Loucy (cell line): ENCODE data around the gene FBN1.

ENCODE experiments used
- EZH2phosphoT487 ChIP-seq: fragments of 200-600 bp; IDR thresholded peaks from 2 replicates; pipeline ENCODE4 v1.6.1; 2018; ENCODE audit warnings: antibody characterized with exemption, mild to moderate bottlenecking, moderate library complexity, borderline replicate concordance
- TF ChIP-seq, protein P1 (sequence below): fragments of 200-600 bp; sonication (generic); conservative IDR thresholded peaks from 2 replicates; pipeline ENCODE4 v1.5.1; 2014; ENCODE audit warnings: mild to moderate bottlenecking, antibody characterized with exemption, low read length

DNA sequence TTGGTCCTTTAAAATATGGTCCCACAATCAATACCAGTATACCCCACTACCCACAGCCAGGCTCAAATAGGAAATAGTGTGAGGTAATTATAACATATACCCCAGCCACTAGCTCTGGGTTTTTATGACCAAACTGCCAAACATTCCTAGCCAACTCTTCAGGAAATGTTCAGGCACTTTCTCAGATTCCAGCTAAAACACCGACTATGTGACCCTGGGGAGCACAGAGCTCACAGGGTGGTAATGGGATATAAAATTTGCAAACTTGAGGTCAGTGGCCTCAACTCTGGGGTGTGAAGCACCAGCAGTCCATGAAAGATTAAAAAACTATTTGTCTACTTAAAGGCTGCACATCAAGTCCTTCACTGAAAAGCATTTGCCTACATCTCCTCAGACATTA, 12.9 kb downstream of the FBN1 start:
- TF ChIP-seq, protein P1, sequence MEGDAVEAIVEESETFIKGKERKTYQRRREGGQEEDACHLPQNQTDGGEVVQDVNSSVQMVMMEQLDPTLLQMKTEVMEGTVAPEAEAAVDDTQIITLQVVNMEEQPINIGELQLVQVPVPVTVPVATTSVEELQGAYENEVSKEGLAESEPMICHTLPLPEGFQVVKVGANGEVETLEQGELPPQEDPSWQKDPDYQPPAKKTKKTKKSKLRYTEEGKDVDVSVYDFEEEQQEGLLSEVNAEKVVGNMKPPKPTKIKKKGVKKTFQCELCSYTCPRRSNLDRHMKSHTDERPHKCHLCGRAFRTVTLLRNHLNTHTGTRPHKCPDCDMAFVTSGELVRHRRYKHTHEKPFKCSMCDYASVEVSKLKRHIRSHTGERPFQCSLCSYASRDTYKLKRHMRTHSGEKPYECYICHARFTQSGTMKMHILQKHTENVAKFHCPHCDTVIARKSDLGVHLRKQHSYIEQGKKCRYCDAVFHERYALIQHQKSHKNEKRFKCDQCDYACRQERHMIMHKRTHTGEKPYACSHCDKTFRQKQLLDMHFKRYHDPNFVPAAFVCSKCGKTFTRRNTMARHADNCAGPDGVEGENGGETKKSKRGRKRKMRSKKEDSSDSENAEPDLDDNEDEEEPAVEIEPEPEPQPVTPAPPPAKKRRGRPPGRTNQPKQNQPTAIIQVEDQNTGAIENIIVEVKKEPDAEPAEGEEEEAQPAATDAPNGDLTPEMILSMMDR, result no peak
- no peak for TF ChIP-seq EZH2phosphoT487
